ENCODE results near the gene TSNAXIP1.

Gene TSNAXIP1

GRCh38 chr16:67825906-67826305 is 19.2 kb downstream of the TSNAXIP1 start:
- TF ChIP-seq, protein P1, sequence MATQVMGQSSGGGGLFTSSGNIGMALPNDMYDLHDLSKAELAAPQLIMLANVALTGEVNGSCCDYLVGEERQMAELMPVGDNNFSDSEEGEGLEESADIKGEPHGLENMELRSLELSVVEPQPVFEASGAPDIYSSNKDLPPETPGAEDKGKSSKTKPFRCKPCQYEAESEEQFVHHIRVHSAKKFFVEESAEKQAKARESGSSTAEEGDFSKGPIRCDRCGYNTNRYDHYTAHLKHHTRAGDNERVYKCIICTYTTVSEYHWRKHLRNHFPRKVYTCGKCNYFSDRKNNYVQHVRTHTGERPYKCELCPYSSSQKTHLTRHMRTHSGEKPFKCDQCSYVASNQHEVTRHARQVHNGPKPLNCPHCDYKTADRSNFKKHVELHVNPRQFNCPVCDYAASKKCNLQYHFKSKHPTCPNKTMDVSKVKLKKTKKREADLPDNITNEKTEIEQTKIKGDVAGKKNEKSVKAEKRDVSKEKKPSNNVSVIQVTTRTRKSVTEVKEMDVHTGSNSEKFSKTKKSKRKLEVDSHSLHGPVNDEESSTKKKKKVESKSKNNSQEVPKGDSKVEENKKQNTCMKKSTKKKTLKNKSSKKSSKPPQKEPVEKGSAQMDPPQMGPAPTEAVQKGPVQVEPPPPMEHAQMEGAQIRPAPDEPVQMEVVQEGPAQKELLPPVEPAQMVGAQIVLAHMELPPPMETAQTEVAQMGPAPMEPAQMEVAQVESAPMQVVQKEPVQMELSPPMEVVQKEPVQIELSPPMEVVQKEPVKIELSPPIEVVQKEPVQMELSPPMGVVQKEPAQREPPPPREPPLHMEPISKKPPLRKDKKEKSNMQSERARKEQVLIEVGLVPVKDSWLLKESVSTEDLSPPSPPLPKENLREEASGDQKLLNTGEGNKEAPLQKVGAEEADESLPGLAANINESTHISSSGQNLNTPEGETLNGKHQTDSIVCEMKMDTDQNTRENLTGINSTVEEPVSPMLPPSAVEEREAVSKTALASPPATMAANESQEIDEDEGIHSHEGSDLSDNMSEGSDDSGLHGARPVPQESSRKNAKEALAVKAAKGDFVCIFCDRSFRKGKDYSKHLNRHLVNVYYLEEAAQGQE (IDR thresholded peaks at IDR 0.05; ENCODE audit: low read depth) = no peak
- TF ChIP-seq EGR1 (IDR thresholded peaks at IDR 0.05) (no peak), FOXM1 (IDR thresholded peaks at IDR 0.05; ENCODE audit: borderline replicate concordance, low read depth) (no peak), TEAD4 (IDR thresholded peaks at IDR 0.05) (no peak), EP300 (IDR thresholded peaks at IDR 0.05; ENCODE audit: borderline replicate concordance) (no peak), CEBPB (IDR thresholded peaks at IDR 0.05) (no peak), TAF1 (IDR thresholded peaks at IDR 0.05; ENCODE audit: low read depth) (no peak), RAD21 (IDR thresholded peaks at IDR 0.05; ENCODE audit: low read depth) (no peak), ZBTB7A (IDR thresholded peaks at IDR 0.05; ENCODE audit: low read depth) (no peak), CREB1 (IDR thresholded peaks at IDR 0.05; ENCODE audit: low read depth) (no peak), TCF12 (IDR thresholded peaks at IDR 0.05; ENCODE audit: low read depth) (no peak)
- TF ChIP-seq, protein P2, sequence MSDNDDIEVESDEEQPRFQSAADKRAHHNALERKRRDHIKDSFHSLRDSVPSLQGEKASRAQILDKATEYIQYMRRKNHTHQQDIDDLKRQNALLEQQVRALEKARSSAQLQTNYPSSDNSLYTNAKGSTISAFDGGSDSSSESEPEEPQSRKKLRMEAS (IDR thresholded peaks at IDR 0.05) = no peak

- TF ChIP-seq ZBTB7A (IDR thresholded peaks at IDR 0.05; ENCODE audit: low read depth) (no peak), NFIC (IDR thresholded peaks at IDR 0.05) (no peak), YY1 (IDR thresholded peaks at IDR 0.05; ENCODE audit: low read depth) (no peak), RAD21 (IDR thresholded peaks at IDR 0.05; ENCODE audit: low read depth) (no peak), CEBPB (IDR thresholded peaks at IDR 0.05) (no peak), EP300 (IDR thresholded peaks at IDR 0.05; ENCODE audit: borderline replicate concordance) (no peak), USF1 (IDR thresholded peaks at IDR 0.05) (no peak), FOXM1 (IDR thresholded peaks at IDR 0.05; ENCODE audit: borderline replicate concordance, low read depth) (no peak), TEAD4 (IDR thresholded peaks at IDR 0.05) (no peak), TAF1 (IDR thresholded peaks at IDR 0.05; ENCODE audit: low read depth) (no peak), EGR1 (IDR thresholded peaks at IDR 0.05) (no peak)
- TF ChIP-seq, protein P1 (IDR thresholded peaks at IDR 0.05; ENCODE audit: low read depth) = no peak
- TF ChIP-seq, protein P2 (IDR thresholded peaks at IDR 0.05) = no peak
These were observed 22.0 kb downstream of the TSNAXIP1 start for GRCh38 chr16:67828651-67829050.

- TF ChIP-seq CEBPB (IDR thresholded peaks at IDR 0.05) (no peak), TAF1 (IDR thresholded peaks at IDR 0.05; ENCODE audit: low read depth) (no peak), YY1 (IDR thresholded peaks at IDR 0.05; ENCODE audit: low read depth) (no peak), EP300 (IDR thresholded peaks at IDR 0.05; ENCODE audit: borderline replicate concordance) (no peak)
These were observed 26.3 kb downstream of the TSNAXIP1 start for GRCh38 chr16:67833030-67833414.

DNA sequence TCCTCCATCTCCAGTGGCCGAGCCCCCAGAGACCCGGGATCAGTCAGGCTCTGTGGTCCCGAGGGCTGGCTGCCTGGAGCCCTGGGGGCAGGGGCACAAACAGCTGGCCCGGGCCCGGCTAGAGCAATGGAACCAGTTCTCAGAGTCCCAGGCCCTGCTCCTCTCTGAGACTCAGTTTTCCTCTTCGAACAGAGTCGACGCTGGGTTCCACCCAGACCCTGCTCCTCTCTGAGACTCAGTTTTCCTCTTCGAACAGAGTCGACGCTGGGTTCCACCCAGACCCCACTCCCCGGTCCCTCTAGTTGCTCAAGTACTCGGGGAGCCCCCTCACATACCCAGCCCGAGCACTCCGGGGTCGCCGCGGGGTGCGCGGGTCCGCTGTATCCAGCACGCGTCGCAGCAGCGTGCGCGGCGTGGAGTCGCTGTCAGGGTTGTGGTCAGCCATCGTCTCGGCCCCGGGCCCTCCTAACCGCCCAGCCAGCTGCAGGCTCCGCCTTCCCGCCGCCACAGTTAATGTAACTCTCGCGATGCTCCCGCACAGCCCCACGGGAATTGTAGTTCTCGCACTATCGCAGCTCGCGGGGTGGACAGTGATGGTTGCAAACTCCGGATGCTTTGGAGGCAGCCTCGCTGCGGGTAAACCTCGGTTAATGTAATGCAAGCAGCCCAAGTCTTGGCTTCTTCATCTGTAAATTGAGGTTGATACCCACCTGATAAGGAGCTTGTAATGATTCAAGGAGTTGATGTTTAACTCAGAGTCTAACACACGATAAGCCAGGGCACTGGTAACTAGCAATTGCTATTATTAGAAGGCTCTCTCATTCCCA is 26.9 kb downstream of the TSNAXIP1 start:
- TF ChIP-seq USF1 (IDR thresholded peaks at IDR 0.05) (no peak), TCF12 (IDR thresholded peaks at IDR 0.05; ENCODE audit: low read depth) (no peak), TEAD4 (IDR thresholded peaks at IDR 0.05) (no peak), YY1 (IDR thresholded peaks at IDR 0.05; ENCODE audit: low read depth) (peak; percentile 85), EP300 (IDR thresholded peaks at IDR 0.05; ENCODE audit: borderline replicate concordance) (no peak), EGR1 (IDR thresholded peaks at IDR 0.05) (no peak), ZBTB7A (IDR thresholded peaks at IDR 0.05; ENCODE audit: low read depth) (peak; percentile 75), RAD21 (IDR thresholded peaks at IDR 0.05; ENCODE audit: low read depth) (no peak), NFIC (IDR thresholded peaks at IDR 0.05) (no peak), FOXM1 (IDR thresholded peaks at IDR 0.05; ENCODE audit: borderline replicate concordance, low read depth) (no peak), TAF1 (IDR thresholded peaks at IDR 0.05; ENCODE audit: low read depth) (peak; percentile 85), CEBPB (IDR thresholded peaks at IDR 0.05) (no peak), CREB1 (IDR thresholded peaks at IDR 0.05; ENCODE audit: low read depth) (no peak)
- TF ChIP-seq, protein P1 (IDR thresholded peaks at IDR 0.05; ENCODE audit: low read depth) = no peak
- TF ChIP-seq, protein P2 (IDR thresholded peaks at IDR 0.05) = peak; percentile 87

Measured in Ishikawa (cell line).